Endothelial cell of umbilical vein (primary cell): ENCODE data around the gene LILRA1.

Experiments used
- CTCF ChIP-seq, 2 donors: IDR thresholded peaks; 1 replicate in 1 of 2; 2 replicates in 1 of 2; pipeline ENCODE4 v1.5.1; 2011; ENCODE audit warnings: low read length in 2 of 2, mild to moderate bottlenecking in 2 of 2, moderate library complexity in 2 of 2, control low read depth in 1 of 2, inconsistent platforms in 1 of 2, low read depth in 1 of 2; ENCODE audit not compliant: insufficient read depth in 1 of 2; ENCODE audit errors: extremely low read depth in 1 of 2
- EZH2 ChIP-seq: IDR thresholded peaks from 2 replicates; pipeline ENCODE4 v1.6.1; 2012; ENCODE audit warnings: borderline replicate concordance, low read depth, mild to moderate bottlenecking, moderate library complexity, low read length, inconsistent platforms; ENCODE audit not compliant: severe bottlenecking
- FOS ChIP-seq: IDR thresholded peaks from 2 replicates; pipeline ENCODE4 v1.6.1; 2011; ENCODE audit warnings: mild to moderate bottlenecking, low read length, moderate library complexity, borderline replicate concordance; ENCODE audit not compliant: insufficient read depth
- GATA2 ChIP-seq: IDR thresholded peaks from 2 replicates; pipeline ENCODE4 v1.7.0; 2011; ENCODE audit warnings: low read depth, mild to moderate bottlenecking, moderate library complexity, mixed read lengths, low read length; ENCODE audit not compliant: insufficient read length, insufficient read depth
- JUN ChIP-seq: IDR thresholded peaks from 2 replicates; pipeline ENCODE4 v1.6.1; 2011; ENCODE audit warnings: borderline replicate concordance, low read depth; ENCODE audit not compliant: insufficient read length, insufficient read depth
- MAX ChIP-seq: IDR thresholded peaks from 2 replicates; pipeline ENCODE4 v1.6.1; 2011; ENCODE audit not compliant: insufficient read depth, insufficient read length
- MYC ChIP-seq: IDR thresholded peaks from one replicate; pipeline ENCODE4 v1.6.1; 2011; ENCODE audit warnings: mild to moderate bottlenecking, low read depth, low read length
- POLR2A ChIP-seq: IDR thresholded peaks from 2 replicates; pipeline ENCODE4 v1.6.1; 2012; ENCODE audit warnings: low read depth, mild to moderate bottlenecking, control low read depth, low read length
- POLR2AphosphoS5 ChIP-seq: IDR thresholded peaks from 2 replicates; pipeline ENCODE4 v1.6.1; 2012; ENCODE audit warnings: low read depth, mild to moderate bottlenecking, control low read depth, low read length, moderate library complexity; ENCODE audit not compliant: insufficient read depth

- no peak for TF ChIP-seq POLR2AphosphoS5
- no peak for TF ChIP-seq CTCF (IDR thresholded peaks at IDR 0.05; ENCODE audit: extremely low read depth in 1 of 2, insufficient read depth in 1 of 2, low read depth in 1 of 2, low read length in 2 of 2)
- no peak for TF ChIP-seq MAX
- TF ChIP-seq EZH2: no peak
- no peak for TF ChIP-seq POLR2A
- TF ChIP-seq FOS: no peak
- TF ChIP-seq GATA2: no peak
- no peak for TF ChIP-seq MYC
- no peak for TF ChIP-seq JUN
Observed at GRCh38 chr19:54574051-54574450, 19.4 kb upstream of the LILRA1 start.
